Neural cell (in vitro differentiated cells): Measurements from ENCODE around the gene EIF3I.

Source experiments
- EP300 ChIP-seq: fragments of 450-650 bp; conservative IDR thresholded peaks from 2 replicates; pipeline ENCODE4 v1.6.1; 2014; ENCODE audit warnings: antibody characterized with exemption, mild to moderate bottlenecking, moderate library complexity; ENCODE audit not compliant: poor library complexity, severe bottlenecking
- EZH2 ChIP-seq: fragments of 200-600, 300-800 bp; shearing (Covaris generic), sonication (generic); IDR thresholded peaks from 2 replicates; pipeline ENCODE4 v1.6.1; 2014; ENCODE audit warnings: antibody characterized with exemption, low read length, borderline replicate concordance, mild to moderate bottlenecking; ENCODE audit not compliant: insufficient read depth, poor library complexity, severe bottlenecking
- POLR2AphosphoS5 ChIP-seq: IDR thresholded peaks from 2 replicates; pipeline ENCODE4 v1.6.1; 2012
- RAD21 ChIP-seq: fragments of 450-650 bp; conservative IDR thresholded peaks from 2 replicates; pipeline ENCODE4 v1.6.1; 2014; ENCODE audit warnings: antibody characterized with exemption, mild to moderate bottlenecking, moderate library complexity
- TAF1 ChIP-seq: IDR thresholded peaks from 2 replicates; pipeline ENCODE4 v1.6.1; 2012; ENCODE audit warnings: low read depth
- TF ChIP-seq, protein P1 (sequence below): fragments of 450-650 bp; IDR thresholded peaks from 2 replicates; pipeline ENCODE4 v1.5.1; 2014; ENCODE audit warnings: antibody characterized with exemption, mild to moderate bottlenecking, moderate library complexity; ENCODE audit not compliant: poor library complexity, severe bottlenecking

- TF ChIP-seq POLR2AphosphoS5: no peak
- TF ChIP-seq, protein P1, sequence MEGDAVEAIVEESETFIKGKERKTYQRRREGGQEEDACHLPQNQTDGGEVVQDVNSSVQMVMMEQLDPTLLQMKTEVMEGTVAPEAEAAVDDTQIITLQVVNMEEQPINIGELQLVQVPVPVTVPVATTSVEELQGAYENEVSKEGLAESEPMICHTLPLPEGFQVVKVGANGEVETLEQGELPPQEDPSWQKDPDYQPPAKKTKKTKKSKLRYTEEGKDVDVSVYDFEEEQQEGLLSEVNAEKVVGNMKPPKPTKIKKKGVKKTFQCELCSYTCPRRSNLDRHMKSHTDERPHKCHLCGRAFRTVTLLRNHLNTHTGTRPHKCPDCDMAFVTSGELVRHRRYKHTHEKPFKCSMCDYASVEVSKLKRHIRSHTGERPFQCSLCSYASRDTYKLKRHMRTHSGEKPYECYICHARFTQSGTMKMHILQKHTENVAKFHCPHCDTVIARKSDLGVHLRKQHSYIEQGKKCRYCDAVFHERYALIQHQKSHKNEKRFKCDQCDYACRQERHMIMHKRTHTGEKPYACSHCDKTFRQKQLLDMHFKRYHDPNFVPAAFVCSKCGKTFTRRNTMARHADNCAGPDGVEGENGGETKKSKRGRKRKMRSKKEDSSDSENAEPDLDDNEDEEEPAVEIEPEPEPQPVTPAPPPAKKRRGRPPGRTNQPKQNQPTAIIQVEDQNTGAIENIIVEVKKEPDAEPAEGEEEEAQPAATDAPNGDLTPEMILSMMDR: no peak
- TF ChIP-seq TAF1: no peak
- TF ChIP-seq EZH2: no peak
- no peak for TF ChIP-seq EP300
- TF ChIP-seq RAD21: no peak
Observed at GRCh38 chr1:32216566-32216965, 5.6 kb upstream of the EIF3I start.
